ENCODE measurements around the gene STX1B. TPM values are rescaled to one million over a fixed set of nuclear protein-coding genes. Genes with fewer than 3 reads are reported as not detected.

The STX1B gene
- total RNA-seq, 4 donors from 2014 or later: 0.92 to 2.6 (median 1.8) TPM

DNA sequence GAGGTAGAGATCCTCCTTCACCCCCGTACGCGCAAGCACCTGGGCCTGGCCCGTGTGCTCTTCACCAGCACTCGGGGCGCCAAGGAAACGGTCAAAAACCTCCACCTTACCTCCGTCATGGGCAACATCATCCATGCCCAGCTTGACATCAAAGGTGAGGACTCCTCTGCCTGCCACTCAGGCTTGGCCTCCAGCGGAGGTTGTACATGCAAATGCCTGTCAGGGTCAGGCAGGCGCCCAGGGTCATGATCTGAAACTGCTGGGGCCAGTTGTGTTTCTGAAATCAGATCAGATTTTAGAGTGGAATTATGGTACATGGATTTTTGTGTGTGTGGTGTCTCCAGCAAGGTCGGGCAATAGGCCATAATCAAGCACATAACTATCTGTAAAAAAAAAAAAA is 49.1 kb downstream of the STX1B start:
- no peak overlapping the region for H3K4me3 ChIP-seq
- H3K27ac ChIP-seq (replicated peaks in 1 of 4): no peak overlapping the region
- intact Hi-C loops (cut with DNase I): loop anchor here (10.0 kb wide), 1 partner anchor 743 kb away; no protein-coding TSS in a partner anchor
- TF ChIP-seq POLR2AphosphoS5 (IDR thresholded peaks at IDR 0.05): no peak
- no peak for TF ChIP-seq CTCF (IDR thresholded peaks at IDR 0.05)
- no peak for TF ChIP-seq POLR2A (IDR thresholded peaks at IDR 0.05; ENCODE audit: low read depth)
- no peak for TF ChIP-seq EP300 (IDR thresholded peaks at IDR 0.05)
- no peaks in the 10 kb centered on the region for H3K27me3 ChIP-seq
- H3K36me3 ChIP-seq: peaks cover 64 to 77% (median 75%) of the 10 kb centered on the region in 4 donors
- H3K9me3 ChIP-seq: no peaks in the 10 kb centered on the region
- no peak for DNase-seq (ENCODE audit: extremely low spot score)
- WGBS: 91% methylated on average over 11 of the region's 11 CpGs
- peaks cover 17 to 33% (median 23%) of the 10 kb centered on the region in 4 donors for H3K4me1 ChIP-seq

GRCh38 chr16:30958175-30959079 is 52.0 kb downstream of the STX1B start:
- Histone ChIP-seq H3K27ac (replicated peaks in 1 of 4) (peak overlapping the region; percentile 96 to 98 (median 97)), H3K9me3 (no peaks in the 10 kb centered on the region), H3K27me3 (no peaks in the 10 kb centered on the region), H3K4me1 (peaks cover 23 to 39% (median 32%) of the 10 kb centered on the region in 4 donors), H3K4me3 (peak overlapping the region; percentile 74 to 97 (median 89)), H3K36me3 (peaks cover 35 to 49% (median 48%) of the 10 kb centered on the region in 4 donors)
- intact Hi-C loops (cut with DNase I): no loop called here
- TF ChIP-seq POLR2A (IDR thresholded peaks at IDR 0.05; ENCODE audit: low read depth) (no peak), POLR2AphosphoS5 (IDR thresholded peaks at IDR 0.05) (no peak), CTCF (IDR thresholded peaks at IDR 0.05) (no peak), EP300 (IDR thresholded peaks at IDR 0.05) (no peak)
- DNase-seq (ENCODE audit: extremely low spot score): no peak
- WGBS: 6% methylated on average over 23 of the region's 55 CpGs

GRCh38 chr16:30957456-30958174 is 52.8 kb downstream of the STX1B start, which contains the start of gene SETD1A:
SETD1A (plus strand) TSS chr16:30957754; CDS start chr16:30958732, 978 bp downstream.
- H3K4me3 ChIP-seq: peak within 1 kb of the TSS; percentile 74 to 97 (median 89)
- H3K9me3 ChIP-seq: no peaks in the 10 kb centered on the region
- peak within 1 kb of the TSS; percentile 96 to 98 (median 97) for H3K27ac ChIP-seq (replicated peaks in 1 of 4)
- peaks cover 24 to 47% (median 39%) of the 10 kb centered on the region in 4 donors for H3K4me1 ChIP-seq
- no peaks in the 10 kb centered on the region for H3K27me3 ChIP-seq
- TF ChIP-seq POLR2A (IDR thresholded peaks at IDR 0.05; ENCODE audit: low read depth) (no peak), POLR2AphosphoS5 (IDR thresholded peaks at IDR 0.05) (peak; percentile 78 to 80), CTCF (IDR thresholded peaks at IDR 0.05) (peak in 1 of 3 experiments; percentile 1), EP300 (IDR thresholded peaks at IDR 0.05) (no peak)
- intact Hi-C loops (cut with DNase I): no loop called here
- H3K36me3 ChIP-seq: peaks cover 27 to 46% (median 42%) of the 10 kb centered on the region in 4 donors
- peak; percentile 99 for DNase-seq (ENCODE audit: extremely low spot score)
- under 1% methylated on average over 36 of the region's 85 CpGs for WGBS

GRCh38 chr16:30956601-30957455 is 53.6 kb downstream of the STX1B start:
- H3K9me3 ChIP-seq: no peaks in the 10 kb centered on the region
- no peak for DNase-seq (ENCODE audit: extremely low spot score)
- intact Hi-C loops (cut with DNase I): no loop called here
- no peaks in the 10 kb centered on the region for H3K27me3 ChIP-seq
- peaks cover 20 to 38% (median 34%) of the 10 kb centered on the region in 4 donors for H3K36me3 ChIP-seq
- WGBS: 12% methylated on average over 31 of the region's 42 CpGs
- peaks cover 25 to 55% (median 47%) of the 10 kb centered on the region in 4 donors for H3K4me1 ChIP-seq
- peak overlapping the region; percentile 74 to 97 (median 89) for H3K4me3 ChIP-seq
- no peak for TF ChIP-seq CTCF (IDR thresholded peaks at IDR 0.05)
- no peak for TF ChIP-seq POLR2AphosphoS5 (IDR thresholded peaks at IDR 0.05)
- TF ChIP-seq POLR2A (IDR thresholded peaks at IDR 0.05; ENCODE audit: low read depth): no peak
- no peak for TF ChIP-seq EP300 (IDR thresholded peaks at IDR 0.05)
- H3K27ac ChIP-seq (replicated peaks in 1 of 4): peak overlapping the region; percentile 96 to 98 (median 97)

Measured in esophagus muscularis mucosa (tissue), 4 donors.